Activated CD4-positive, alpha-beta T cell treated with anti-CD3 and anti-CD28 coated beads for 36 hours (primary cell): ENCODE data around the gene CLGN. TPM values are rescaled to one million over a fixed set of nuclear protein-coding genes. Genes with fewer than 3 reads are reported as not detected.
"Not testable (repeated sequence)": the region's sequence is repeated elsewhere in the genome, so short reads cannot be mapped to it uniquely, and the experiment has no call there.

ENCODE experiments used
- ATAC-seq: fragments of 200-7000 bp; cut with Tn5 transposase; one replicate; pipeline ENCODE4 v1.10.0; 2021; ENCODE audit warnings: mild to moderate bottlenecking, moderate library complexity
- CTCF ChIA-PET: fragments of 350-600 bp; sonication (Branson Sonifier 250); formaldehyde crosslinking; loops from one replicate; lab custom pipeline; 2021; ENCODE audit warnings: antibody characterized with exemption; lab: Charles Lee
- POLR2A ChIA-PET: fragments of 350-600 bp; sonication (Branson Sonifier 250); formaldehyde crosslinking; loops from one replicate; lab custom pipeline; 2021; ENCODE audit warnings: antibody characterized with exemption, inconsistent platforms; lab: Charles Lee
- DNase-seq: peaks from one replicate; pipeline ENCODE4 v3.0.0-alpha.2; 2020
- H3K27ac Mint-ChIP-seq: one replicate; pipeline ENCODE4 v1.8.0; 2021; ENCODE audit warnings: mixed read lengths
- H3K27me3 Mint-ChIP-seq: one replicate; pipeline ENCODE4 v1.8.0; 2021; ENCODE audit warnings: mixed read lengths
- H3K36me3 Mint-ChIP-seq: one replicate; pipeline ENCODE4 v1.8.0; 2021; ENCODE audit warnings: low read depth, mixed read lengths
- H3K4me1 Mint-ChIP-seq: one replicate; pipeline ENCODE4 v1.8.0; 2021; ENCODE audit warnings: mixed read lengths
- H3K4me3 Mint-ChIP-seq: one replicate; pipeline ENCODE4 v1.8.0; 2021; ENCODE audit warnings: mild to moderate bottlenecking, moderate library complexity, mixed read lengths
- H3K9me3 Mint-ChIP-seq: one replicate; pipeline ENCODE4 v1.8.0; 2021; ENCODE audit warnings: low read depth, mixed read lengths
- intact Hi-C, 2 experiments: fragments of 100-400 bp; cut with DNase I in 1 of 2; cut with micrococcal nuclease in 1 of 2; formaldehyde crosslinking; loops; one replicate each; pipeline versions ENCODE4 v1.14.2 to v1.15.1; 2022 to 2024; cut with DNase I, micrococcal nuclease
- total RNA-seq, 2 experiments: library from RNA; stranded (reverse); gene quantifications; one replicate each; pipeline ENCODE4 v1.2.3, GENCODE V29; 2021

The CLGN gene
- total RNA-seq, 2 experiments from 2014 or later = 0.18 to 0.19 TPM

DNA sequence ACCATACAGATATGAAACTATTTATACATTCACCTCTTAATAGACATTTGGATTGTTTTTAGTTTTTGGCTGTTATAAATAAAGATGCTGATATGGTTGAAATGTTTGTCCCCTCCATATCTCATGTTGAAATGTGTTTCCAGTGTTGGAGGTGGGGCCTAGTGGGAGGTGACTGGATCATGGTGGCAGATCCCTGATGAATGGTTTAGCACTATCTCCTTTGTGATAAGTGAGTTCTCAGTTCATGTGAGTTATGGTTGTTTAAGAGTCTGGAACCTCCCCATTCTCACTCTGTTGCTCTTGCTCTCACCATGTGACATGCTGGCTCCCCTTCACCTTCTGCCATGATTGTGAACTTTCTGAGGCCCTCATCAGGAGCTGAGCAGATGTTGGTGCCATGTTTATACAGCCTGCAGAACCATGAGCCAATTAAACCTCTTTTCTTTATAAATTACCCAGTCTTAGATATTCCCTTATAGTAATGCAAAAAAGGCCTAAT lies 12.2 kb upstream of the CLGN start:
- Mint-ChIP-seq H3K4me3 (no peak overlapping the region), H3K27ac (no peak overlapping the region), H3K9me3 (no peaks in the 10 kb centered on the region), H3K36me3 (no peaks in the 10 kb centered on the region), H3K27me3 (peaks cover 7% of the 10 kb centered on the region), H3K4me1 (no peaks in the 10 kb centered on the region)
- ATAC-seq = no peak
- intact Hi-C loops = no loop called here
- ChIA-PET CTCF (no interaction called here), POLR2A (no interaction called here)
- no peak for DNase-seq

DNA sequence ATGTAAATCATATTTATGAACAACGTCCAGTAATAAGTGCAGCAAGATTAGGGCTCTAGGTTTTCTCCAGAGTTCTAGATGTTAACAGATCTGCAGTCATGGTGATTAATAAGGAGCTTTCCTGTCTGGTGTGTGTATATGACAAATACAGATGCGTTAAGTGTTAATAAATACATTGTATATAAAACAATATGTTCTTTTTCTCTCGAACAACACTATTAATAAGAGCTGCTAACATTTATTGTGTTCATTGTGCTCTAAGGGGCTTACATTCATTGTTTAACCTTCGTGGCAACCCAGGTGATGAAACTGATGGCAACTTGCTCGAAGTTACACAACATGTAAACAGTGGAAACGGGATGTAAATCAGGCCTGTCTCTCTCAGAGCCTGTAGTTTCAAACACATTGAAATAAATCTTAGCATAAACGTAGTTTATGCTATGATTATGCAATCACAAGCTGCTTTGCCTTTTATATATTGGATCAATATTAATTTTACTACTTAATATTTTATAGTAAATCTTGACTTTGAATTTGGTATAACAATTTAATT lies 547 bp upstream of the CLGN start:
- Mint-ChIP-seq H3K4me3 (peak overlapping the region; percentile 72), H3K36me3 (no peaks in the 10 kb centered on the region), H3K27ac (peak overlapping the region; percentile 20), H3K4me1 (peaks cover 5% of the 10 kb centered on the region), H3K27me3 (peaks cover 41% of the 10 kb centered on the region), H3K9me3 (no peaks in the 10 kb centered on the region)
- ATAC-seq (no peak), DNase-seq (no peak)
- POLR2A ChIA-PET = no interaction called here
- intact Hi-C loops = loop anchor here (1.0 to 5.0 kb wide), 5 partner anchors 55 to 976 kb away; partner anchors contain the start of genes RAB33B (in 1 of the 2) and SCOC (in 1 of the 2)
- CTCF ChIA-PET = interaction anchor here (0.9 to 1.9 kb wide), 6 partner anchors 15 to 96 kb away, joined by 3 to 4 read pairs (median 3); partner anchors contain the start of gene ELMOD2

DNA sequence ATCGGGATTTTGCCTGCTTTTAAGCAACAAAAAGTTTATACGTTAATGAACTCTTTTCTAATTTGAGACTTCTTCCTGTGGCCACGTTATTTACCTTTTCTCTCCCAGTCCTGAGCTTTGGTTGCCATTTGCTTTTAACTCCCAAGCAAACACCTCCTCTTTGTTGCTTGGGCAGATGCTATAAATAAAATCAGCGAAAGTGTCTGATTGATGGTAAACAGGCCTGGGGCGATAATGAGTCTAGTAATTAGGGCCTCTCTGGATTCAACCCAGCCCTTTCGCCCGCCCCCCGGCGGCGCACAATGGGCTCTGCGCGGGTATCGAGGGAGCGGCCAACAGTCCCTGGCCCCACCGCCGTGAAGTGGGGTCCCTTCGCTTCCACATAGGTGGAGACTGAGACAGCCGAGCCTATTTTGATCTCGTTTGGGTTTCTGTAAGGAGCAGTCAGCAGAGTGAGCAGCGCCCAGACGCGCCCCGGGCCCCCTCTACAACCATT lies 790 bp downstream of the CLGN start:
- H3K27ac Mint-ChIP-seq = no peak overlapping the region

DNA sequence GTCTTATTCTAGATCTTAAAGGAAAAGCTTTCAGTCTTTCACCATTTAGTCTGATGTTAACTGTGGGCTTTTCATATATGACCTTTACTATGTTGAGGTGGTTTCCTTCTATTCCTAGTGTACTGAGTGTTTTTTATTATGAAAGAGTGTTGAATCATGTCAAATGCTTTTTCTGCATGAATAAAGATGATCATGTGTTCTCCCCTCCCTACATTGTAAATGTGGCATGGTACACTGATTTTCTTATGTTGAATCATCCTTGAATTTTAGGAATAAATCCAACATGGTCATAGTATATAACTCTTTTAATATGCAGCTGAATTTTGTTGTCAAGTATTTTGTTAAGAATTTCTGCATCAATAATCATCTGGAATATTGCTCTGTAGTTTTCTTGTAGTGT lies 4.3 kb downstream of the CLGN start:
- Mint-ChIP-seq H3K4me1 (peaks cover 5% of the 10 kb centered on the region), H3K27me3 (peaks cover 30% of the 10 kb centered on the region), H3K4me3 (no peak overlapping the region), H3K9me3 (no peaks in the 10 kb centered on the region), H3K36me3 (no peaks in the 10 kb centered on the region), H3K27ac (no peak overlapping the region)
- POLR2A ChIA-PET = no interaction called here
- ATAC-seq (no peak), DNase-seq (no peak)
- intact Hi-C loops = no loop called here
- CTCF ChIA-PET = no interaction called here

More for the DNA sequence above, 790 bp downstream of the CLGN start:
- Mint-ChIP-seq H3K27me3 (peaks cover 39% of the 10 kb centered on the region), H3K9me3 (no peaks in the 10 kb centered on the region), H3K36me3 (no peaks in the 10 kb centered on the region), H3K4me3 (peak overlapping the region; percentile 72), H3K4me1 (peaks cover 5% of the 10 kb centered on the region)
- no peak for DNase-seq
- CTCF ChIA-PET = interaction anchor here (0.6 to 1.5 kb wide), 4 partner anchors 10 to 210 kb away, joined by 3 read pairs; partner anchors contain the start of gene ELMOD2
- POLR2A ChIA-PET = no interaction called here
- intact Hi-C loops = loop anchor here (1.0 to 5.0 kb wide), 5 partner anchors 53 to 974 kb away; partner anchors contain the start of genes RAB33B (in 1 of the 2) and SCOC (in 1 of the 2)
- ATAC-seq = peak; percentile 6

DNA sequence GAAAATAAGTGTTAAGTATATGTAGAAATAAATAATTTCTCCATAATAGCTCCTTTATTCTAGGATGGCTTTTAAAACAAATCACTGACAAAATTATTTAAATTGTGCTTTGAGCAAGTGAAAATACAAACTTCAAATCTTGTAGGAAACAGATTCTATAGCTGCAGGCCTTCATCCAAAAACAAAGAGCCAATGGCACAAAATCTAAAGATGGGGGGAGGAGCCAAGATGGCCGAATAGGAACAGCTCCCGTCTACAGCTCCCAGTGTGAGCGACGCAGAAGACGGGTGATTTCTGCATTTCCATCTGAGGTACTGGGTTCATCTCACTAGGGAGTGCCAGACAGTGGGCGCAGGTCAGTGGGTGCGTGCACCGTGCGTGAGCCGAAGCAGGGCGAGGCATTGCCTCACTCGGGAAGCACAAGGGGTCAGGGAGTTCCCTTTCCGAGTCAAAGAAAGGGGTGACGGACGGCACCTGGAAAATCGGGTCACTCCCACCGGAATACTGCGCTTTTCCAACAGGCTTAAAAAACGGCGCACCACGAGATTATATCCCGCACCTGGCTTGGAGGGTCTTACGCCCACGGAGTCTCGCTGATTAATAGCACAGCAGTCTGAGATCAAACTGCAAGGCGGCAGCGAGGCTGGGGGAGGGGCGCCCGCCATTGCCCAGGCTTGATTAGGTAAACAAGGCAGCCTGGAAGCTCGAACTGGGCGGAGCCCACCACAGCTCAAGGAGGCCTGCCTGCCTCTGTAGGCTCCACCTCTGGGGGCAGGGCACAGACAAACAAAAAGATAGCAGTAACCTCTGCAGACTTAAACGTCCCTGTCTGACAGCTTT lies 14.1 kb downstream of the CLGN start:
- not testable (repeated sequence) for H3K27me3 Mint-ChIP-seq, ATAC-seq

DNA sequence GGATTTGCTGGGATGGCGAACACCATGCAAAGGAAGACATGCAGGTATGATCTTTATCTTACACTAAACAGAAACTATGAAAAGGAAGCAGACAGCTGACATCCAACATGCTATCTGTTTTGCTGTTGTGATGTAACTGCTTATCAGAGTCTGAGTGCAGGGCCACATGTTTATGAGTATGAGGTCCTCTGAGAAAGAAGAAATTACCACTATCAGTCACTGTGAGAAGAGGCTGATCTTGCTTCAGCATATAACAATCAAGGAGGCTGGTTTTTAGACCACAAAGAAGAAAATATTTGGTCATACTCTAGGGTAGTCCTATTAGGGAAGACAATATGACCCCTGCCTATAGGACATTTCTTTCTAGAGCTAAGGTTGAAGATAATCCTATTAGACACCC lies 18.5 kb downstream of the CLGN start:
- Mint-ChIP-seq H3K9me3 (no peaks in the 10 kb centered on the region), H3K4me3 (no peak overlapping the region), H3K4me1 (no peaks in the 10 kb centered on the region), H3K27me3 (peaks cover 9% of the 10 kb centered on the region), H3K27ac (no peak overlapping the region), H3K36me3 (no peaks in the 10 kb centered on the region)
- POLR2A ChIA-PET = no interaction called here
- no peak for ATAC-seq
- intact Hi-C loops = no loop called here
- DNase-seq = no peak
- CTCF ChIA-PET = no interaction called here

More for the DNA sequence above, 14.1 kb downstream of the CLGN start:
- H3K36me3 Mint-ChIP-seq, DNase-seq, POLR2A ChIA-PET, H3K27ac Mint-ChIP-seq, H3K4me1 Mint-ChIP-seq, intact Hi-C loops, H3K4me3 Mint-ChIP-seq, H3K9me3 Mint-ChIP-seq: not testable (repeated sequence)
- CTCF ChIA-PET = interaction anchor here (1.4 kb wide), 1 partner anchor 15 kb away, joined by 3 read pairs; the partner anchor contains the start of gene CLGN

DNA sequence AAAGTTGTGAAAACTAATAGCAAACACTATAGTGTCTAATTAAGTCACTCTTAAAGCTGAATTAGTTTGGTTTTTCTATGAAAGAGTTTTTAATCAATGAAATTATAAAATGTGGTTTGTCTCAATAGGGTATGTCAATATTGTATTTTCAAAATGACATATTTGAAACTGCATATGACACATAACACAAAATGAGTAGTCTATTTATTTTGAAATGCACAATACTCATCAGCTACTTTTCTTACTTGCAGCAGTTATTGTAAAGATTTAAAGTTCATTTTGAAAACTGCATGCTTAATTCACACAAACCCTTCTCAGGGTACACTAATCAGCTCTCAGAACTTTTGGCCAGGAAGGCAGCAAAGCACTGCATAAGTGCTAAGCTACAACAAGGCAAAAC lies 21.2 kb downstream of the CLGN start:
- CTCF ChIA-PET = interaction anchor here (0.6 kb wide), 1 partner anchor 56 kb away, joined by 3 read pairs; no protein-coding TSS in a partner anchor
- DNase-seq (no peak), ATAC-seq (peak; percentile 26)
- POLR2A ChIA-PET = no interaction called here
- Mint-ChIP-seq H3K4me3 (no peak overlapping the region), H3K36me3 (no peaks in the 10 kb centered on the region), H3K4me1 (no peaks in the 10 kb centered on the region), H3K27ac (no peak overlapping the region), H3K27me3 (peaks cover 4% of the 10 kb centered on the region), H3K9me3 (no peaks in the 10 kb centered on the region)
- intact Hi-C loops = no loop called here

DNA sequence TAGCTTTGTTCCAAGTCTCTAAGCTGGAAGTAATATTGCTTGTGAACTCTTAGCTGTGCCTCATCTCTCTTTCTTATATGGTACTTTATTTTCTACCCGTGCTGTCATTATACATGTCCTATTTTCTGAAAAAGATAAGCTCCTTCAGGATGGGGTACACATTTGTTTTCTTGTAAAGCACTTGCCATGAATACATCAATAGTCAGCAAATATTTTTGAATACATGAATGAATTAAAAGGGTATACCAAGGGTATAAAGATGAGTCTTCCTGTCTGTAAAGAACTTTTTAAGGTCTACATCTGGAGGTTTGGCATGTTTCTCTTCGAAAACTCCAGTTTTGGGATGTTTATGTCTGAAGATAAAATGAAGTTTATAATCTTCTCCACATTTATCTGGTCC lies 27.3 kb downstream of the CLGN start:
- ATAC-seq (no peak), DNase-seq (no peak)
- POLR2A ChIA-PET = no interaction called here
- CTCF ChIA-PET = interaction anchor here (0.6 to 1.1 kb wide), 2 partner anchors 27 to 40 kb away, joined by 3 to 4 read pairs; partner anchors contain the start of gene SCOC
- H3K4me3 Mint-ChIP-seq = no peak overlapping the region
- H3K36me3 Mint-ChIP-seq = no peaks in the 10 kb centered on the region
- no peaks in the 10 kb centered on the region for H3K4me1 Mint-ChIP-seq
- H3K27ac Mint-ChIP-seq = no peak overlapping the region
- H3K27me3 Mint-ChIP-seq = peaks cover 5% of the 10 kb centered on the region
- H3K9me3 Mint-ChIP-seq = no peaks in the 10 kb centered on the region
- intact Hi-C loops = no loop called here

DNA sequence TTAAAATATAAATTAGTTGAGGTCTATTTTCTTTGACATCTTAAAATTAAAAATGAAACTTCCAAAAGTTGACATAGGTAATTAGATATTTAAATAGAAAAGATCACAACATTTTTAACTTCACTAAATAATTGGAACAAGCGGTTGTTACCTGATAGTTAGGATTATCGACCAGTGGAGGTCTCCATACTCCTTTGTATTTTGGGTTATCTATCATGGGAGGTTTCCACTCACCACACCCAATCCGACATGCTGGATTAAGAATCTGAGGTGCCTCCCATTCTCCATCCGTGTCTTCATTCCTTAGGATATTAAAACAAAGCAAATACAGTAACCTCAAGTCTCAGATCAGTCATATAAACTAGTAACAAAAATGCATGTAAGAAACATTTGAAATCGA lies 31.8 kb downstream of the CLGN start:
- no peaks in the 10 kb centered on the region for H3K4me1 Mint-ChIP-seq
- no peaks in the 10 kb centered on the region for H3K9me3 Mint-ChIP-seq

DNA sequence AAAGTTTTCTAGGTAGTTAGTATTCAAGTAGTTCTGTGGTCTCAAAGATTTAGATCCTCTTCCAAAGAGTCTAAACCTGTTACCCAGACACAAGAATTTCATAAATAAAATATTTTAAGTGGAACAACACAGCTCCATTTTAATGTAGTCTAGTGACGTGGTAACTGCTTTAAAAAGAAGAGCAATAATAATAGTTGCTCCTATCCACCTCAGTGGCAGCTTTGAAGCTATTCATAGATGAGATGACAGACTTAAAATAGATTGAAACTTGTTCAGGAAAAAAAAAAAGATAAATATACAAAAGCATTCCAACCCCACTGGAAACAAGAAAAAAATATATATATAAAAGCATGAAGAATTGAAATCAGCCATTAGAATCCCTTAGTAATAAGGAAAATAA lies 39.4 kb downstream of the CLGN start:
- POLR2A ChIA-PET = no interaction called here
- Mint-ChIP-seq H3K27me3 (no peaks in the 10 kb centered on the region), H3K36me3 (no peaks in the 10 kb centered on the region), H3K27ac (no peak overlapping the region), H3K4me3 (no peak overlapping the region), H3K4me1 (no peaks in the 10 kb centered on the region), H3K9me3 (no peaks in the 10 kb centered on the region)
- CTCF ChIA-PET = interaction anchor here (1.3 to 3.2 kb wide), 3 partner anchors 14 to 27 kb away, joined by 3 to 12 read pairs (median 3); partner anchors contain the start of gene SCOC
- no peak for DNase-seq
- intact Hi-C loops = no loop called here
- no peak for ATAC-seq

More for the DNA sequence above, 31.8 kb downstream of the CLGN start:
- ChIA-PET POLR2A (no interaction called here), CTCF (no interaction called here)
- no peak overlapping the region for H3K4me3 Mint-ChIP-seq
- peaks cover 3% of the 10 kb centered on the region for H3K27me3 Mint-ChIP-seq
- intact Hi-C loops = no loop called here
- DNase-seq (no peak), ATAC-seq (no peak)
- no peaks in the 10 kb centered on the region for H3K36me3 Mint-ChIP-seq
- no peak overlapping the region for H3K27ac Mint-ChIP-seq

DNA sequence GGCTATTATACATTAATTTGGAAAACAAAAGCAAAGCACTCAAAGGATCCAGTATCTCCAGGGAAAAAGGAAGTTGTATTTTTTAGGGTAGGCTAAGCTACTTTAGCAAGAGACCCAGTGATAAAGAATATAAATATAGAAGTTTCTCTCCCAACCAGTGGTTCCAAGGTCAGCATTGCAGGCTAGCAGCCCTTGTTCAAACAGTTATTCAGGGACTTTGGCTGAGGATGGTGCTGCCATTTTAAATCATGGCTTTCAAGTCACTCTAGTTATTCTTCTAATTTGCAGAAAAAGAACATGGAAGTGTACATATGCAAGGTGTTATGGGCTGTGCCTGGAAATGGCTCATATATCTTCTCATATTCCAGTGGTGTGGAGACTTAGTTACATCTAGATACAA lies 44.7 kb downstream of the CLGN start:
- CTCF ChIA-PET = interaction anchor here (1.6 to 1.8 kb wide), 2 partner anchors 9 to 23 kb away, joined by 5 to 7 read pairs; partner anchors contain the start of gene SCOC
- POLR2A ChIA-PET = no interaction called here

More for the DNA sequence above, 44.7 kb downstream of the CLGN start:
- Mint-ChIP-seq H3K27ac (no peak overlapping the region), H3K4me1 (no peaks in the 10 kb centered on the region), H3K27me3 (no peaks in the 10 kb centered on the region), H3K4me3 (no peak overlapping the region), H3K9me3 (no peaks in the 10 kb centered on the region), H3K36me3 (peaks cover 7% of the 10 kb centered on the region)
- no peak for DNase-seq
- no peak for ATAC-seq
- intact Hi-C loops = no loop called here
